ENCODE measurements around the gene RHOT2. TPM values are rescaled to one million over a fixed set of nuclear protein-coding genes. Genes with fewer than 3 reads are reported as not detected.

Gene RHOT2
- total and polyA plus RNA-seq, 9 of the 15 experiments (the other 6 are each of a cell fraction or from before 2014, with no cell fraction given) = 5.0 to 373 (median 112) TPM

- no peak for TF ChIP-seq ARID4B (CRISPR knock-in tag; IDR thresholded peaks at IDR 0.05)
- no peak for TF ChIP-seq ZNF77 (CRISPR knock-in tag; IDR thresholded peaks at IDR 0.05)
- TF ChIP-seq KAT2B (IDR thresholded peaks at IDR 0.05; ENCODE audit: low read depth, low read length) = no peak
- no peak for TF ChIP-seq KLF10 (CRISPR knock-in tag; IDR thresholded peaks at IDR 0.05)
- no peak for TF ChIP-seq HIVEP1 (CRISPR knock-in tag; IDR thresholded peaks at IDR 0.05)
- 0 out of 2 replicates have a peak, but pooled peaks have one; percentile 53 for TF ChIP-seq RUNX1 (IDR thresholded peaks at IDR 0.05; ENCODE audit: low read depth)
- no peak for TF ChIP-seq GTF2E2 (tag; IDR thresholded peaks at IDR 0.05)
- TF ChIP-seq ZBTB7A (IDR thresholded peaks at IDR 0.05; ENCODE audit: borderline replicate concordance, control insufficient read depth, low read depth, low read length) = 0 out of 2 replicates have a peak, but pooled peaks have one; percentile 28
- TF ChIP-seq E2F1 (CRISPR knock-in tag; IDR thresholded peaks at IDR 0.05) = no peak
- no peak for TF ChIP-seq MAFF (IDR thresholded peaks at IDR 0.05; ENCODE audit: low read length)
- no peak for TF ChIP-seq ZBTB49 (CRISPR knock-in tag; IDR thresholded peaks at IDR 0.05; ENCODE audit: borderline replicate concordance)
- no peak for TF ChIP-seq XRCC3 (IDR thresholded peaks at IDR 0.05)
- TF ChIP-seq HNRNPLL (IDR thresholded peaks at IDR 0.05; ENCODE audit: low read depth, low read length, poor library complexity, severe bottlenecking) = no peak
- TF ChIP-seq, protein P1, sequence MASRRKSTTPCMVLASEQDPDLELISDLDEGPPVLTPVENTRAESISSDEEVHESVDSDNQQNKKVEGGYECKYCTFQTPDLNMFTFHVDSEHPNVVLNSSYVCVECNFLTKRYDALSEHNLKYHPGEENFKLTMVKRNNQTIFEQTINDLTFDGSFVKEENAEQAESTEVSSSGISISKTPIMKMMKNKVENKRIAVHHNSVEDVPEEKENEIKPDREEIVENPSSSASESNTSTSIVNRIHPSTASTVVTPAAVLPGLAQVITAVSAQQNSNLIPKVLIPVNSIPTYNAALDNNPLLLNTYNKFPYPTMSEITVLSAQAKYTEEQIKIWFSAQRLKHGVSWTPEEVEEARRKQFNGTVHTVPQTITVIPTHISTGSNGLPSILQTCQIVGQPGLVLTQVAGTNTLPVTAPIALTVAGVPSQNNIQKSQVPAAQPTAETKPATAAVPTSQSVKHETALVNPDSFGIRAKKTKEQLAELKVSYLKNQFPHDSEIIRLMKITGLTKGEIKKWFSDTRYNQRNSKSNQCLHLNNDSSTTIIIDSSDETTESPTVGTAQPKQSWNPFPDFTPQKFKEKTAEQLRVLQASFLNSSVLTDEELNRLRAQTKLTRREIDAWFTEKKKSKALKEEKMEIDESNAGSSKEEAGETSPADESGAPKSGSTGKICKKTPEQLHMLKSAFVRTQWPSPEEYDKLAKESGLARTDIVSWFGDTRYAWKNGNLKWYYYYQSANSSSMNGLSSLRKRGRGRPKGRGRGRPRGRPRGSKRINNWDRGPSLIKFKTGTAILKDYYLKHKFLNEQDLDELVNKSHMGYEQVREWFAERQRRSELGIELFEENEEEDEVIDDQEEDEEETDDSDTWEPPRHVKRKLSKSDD (conservative IDR thresholded peaks at IDR 0.05; ENCODE audit: low read length) = no peak
- TF ChIP-seq HNRNPH1 (optimal IDR thresholded peaks at IDR 0.05; ENCODE audit: low read depth, low read length) = no peak
Observed at GRCh38 chr16:660459-661183, 7.3 kb upstream of the RHOT2 start (continued).

All from K562 (cell line).